Panc1 (cell line): ENCODE data around the gene SERPINB7.

Source experiments
- POLR2AphosphoS5 ChIP-seq: IDR thresholded peaks from 2 replicates; pipeline ENCODE4 v1.6.1; 2012; ENCODE audit warnings: mild to moderate bottlenecking, low read depth, low read length, moderate library complexity
- SIN3A ChIP-seq: IDR thresholded peaks from 2 replicates; pipeline ENCODE4 v1.6.1; 2012; ENCODE audit warnings: low read depth, mild to moderate bottlenecking, low read length, moderate library complexity, borderline replicate concordance; ENCODE audit not compliant: insufficient read depth
- TF ChIP-seq, protein P1 (sequence below): fragments of 450-650 bp; IDR thresholded peaks from 2 replicates; pipeline ENCODE4 v1.5.1; 2017; ENCODE audit warnings: mild to moderate bottlenecking
- TF ChIP-seq, protein P2 (sequence below), 2 experiments: IDR thresholded peaks; 2 replicates each; pipeline ENCODE4 v1.6.1; 2011 to 2012; ENCODE audit warnings: low read depth in 2 of 2, control low read depth in 1 of 2, low read length in 1 of 2, mild to moderate bottlenecking in 1 of 2, moderate library complexity in 1 of 2; ENCODE audit not compliant: insufficient read depth in 1 of 2

DNA sequence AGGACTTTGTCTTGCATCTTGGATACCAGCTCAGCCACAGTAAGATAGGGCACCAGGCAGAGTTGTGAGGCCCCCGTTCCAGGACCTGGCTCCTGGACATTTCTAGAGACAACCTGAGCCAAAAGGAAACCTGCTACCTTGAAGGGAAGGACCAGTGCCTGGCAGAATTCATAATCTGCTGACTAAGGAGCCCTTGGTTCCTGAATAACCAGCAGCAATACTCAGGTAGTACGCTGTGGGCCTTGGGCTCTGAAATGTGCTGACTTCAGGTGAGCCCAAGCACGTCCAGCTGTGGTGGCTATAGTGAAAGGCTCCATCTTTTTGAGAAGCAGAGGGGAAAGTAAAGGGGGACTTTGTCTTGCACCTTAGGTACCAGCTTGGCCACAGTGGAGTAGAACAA, 44.0 kb upstream of the SERPINB7 start:
- TF ChIP-seq, protein P1, sequence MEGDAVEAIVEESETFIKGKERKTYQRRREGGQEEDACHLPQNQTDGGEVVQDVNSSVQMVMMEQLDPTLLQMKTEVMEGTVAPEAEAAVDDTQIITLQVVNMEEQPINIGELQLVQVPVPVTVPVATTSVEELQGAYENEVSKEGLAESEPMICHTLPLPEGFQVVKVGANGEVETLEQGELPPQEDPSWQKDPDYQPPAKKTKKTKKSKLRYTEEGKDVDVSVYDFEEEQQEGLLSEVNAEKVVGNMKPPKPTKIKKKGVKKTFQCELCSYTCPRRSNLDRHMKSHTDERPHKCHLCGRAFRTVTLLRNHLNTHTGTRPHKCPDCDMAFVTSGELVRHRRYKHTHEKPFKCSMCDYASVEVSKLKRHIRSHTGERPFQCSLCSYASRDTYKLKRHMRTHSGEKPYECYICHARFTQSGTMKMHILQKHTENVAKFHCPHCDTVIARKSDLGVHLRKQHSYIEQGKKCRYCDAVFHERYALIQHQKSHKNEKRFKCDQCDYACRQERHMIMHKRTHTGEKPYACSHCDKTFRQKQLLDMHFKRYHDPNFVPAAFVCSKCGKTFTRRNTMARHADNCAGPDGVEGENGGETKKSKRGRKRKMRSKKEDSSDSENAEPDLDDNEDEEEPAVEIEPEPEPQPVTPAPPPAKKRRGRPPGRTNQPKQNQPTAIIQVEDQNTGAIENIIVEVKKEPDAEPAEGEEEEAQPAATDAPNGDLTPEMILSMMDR: no peak
- TF ChIP-seq, protein P2, sequence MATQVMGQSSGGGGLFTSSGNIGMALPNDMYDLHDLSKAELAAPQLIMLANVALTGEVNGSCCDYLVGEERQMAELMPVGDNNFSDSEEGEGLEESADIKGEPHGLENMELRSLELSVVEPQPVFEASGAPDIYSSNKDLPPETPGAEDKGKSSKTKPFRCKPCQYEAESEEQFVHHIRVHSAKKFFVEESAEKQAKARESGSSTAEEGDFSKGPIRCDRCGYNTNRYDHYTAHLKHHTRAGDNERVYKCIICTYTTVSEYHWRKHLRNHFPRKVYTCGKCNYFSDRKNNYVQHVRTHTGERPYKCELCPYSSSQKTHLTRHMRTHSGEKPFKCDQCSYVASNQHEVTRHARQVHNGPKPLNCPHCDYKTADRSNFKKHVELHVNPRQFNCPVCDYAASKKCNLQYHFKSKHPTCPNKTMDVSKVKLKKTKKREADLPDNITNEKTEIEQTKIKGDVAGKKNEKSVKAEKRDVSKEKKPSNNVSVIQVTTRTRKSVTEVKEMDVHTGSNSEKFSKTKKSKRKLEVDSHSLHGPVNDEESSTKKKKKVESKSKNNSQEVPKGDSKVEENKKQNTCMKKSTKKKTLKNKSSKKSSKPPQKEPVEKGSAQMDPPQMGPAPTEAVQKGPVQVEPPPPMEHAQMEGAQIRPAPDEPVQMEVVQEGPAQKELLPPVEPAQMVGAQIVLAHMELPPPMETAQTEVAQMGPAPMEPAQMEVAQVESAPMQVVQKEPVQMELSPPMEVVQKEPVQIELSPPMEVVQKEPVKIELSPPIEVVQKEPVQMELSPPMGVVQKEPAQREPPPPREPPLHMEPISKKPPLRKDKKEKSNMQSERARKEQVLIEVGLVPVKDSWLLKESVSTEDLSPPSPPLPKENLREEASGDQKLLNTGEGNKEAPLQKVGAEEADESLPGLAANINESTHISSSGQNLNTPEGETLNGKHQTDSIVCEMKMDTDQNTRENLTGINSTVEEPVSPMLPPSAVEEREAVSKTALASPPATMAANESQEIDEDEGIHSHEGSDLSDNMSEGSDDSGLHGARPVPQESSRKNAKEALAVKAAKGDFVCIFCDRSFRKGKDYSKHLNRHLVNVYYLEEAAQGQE (IDR thresholded peaks at IDR 0.05; ENCODE audit: insufficient read depth in 1 of 2, low read depth in 2 of 2, low read length in 1 of 2): no peak
- TF ChIP-seq POLR2AphosphoS5 (no peak), SIN3A (no peak)
